Neural cell (in vitro differentiated cells): ENCODE data around the gene IL12RB2. TPM values are rescaled to one million over a fixed set of nuclear protein-coding genes. Genes with fewer than 3 reads are reported as not detected.

Experiments used
- H2AFZ ChIP-seq: fragments of 200-600, 300-800 bp; sonication (generic), shearing (Covaris generic); 2 replicates; pipeline ENCODE4 v1.6.0; 2014; ENCODE audit warnings: low read depth, mild to moderate bottlenecking, antibody characterized with exemption, low read length, moderate library complexity
- H3F3A ChIP-seq: fragments of 200-600 bp; shearing (Covaris generic); 2 replicates; pipeline ENCODE4 v1.6.1; 2016; ENCODE audit warnings: mild to moderate bottlenecking, moderate library complexity, mixed read lengths, antibody characterized with exemption, low read length; ENCODE audit not compliant: insufficient read depth, poor library complexity, severe bottlenecking
- H3K27ac ChIP-seq: fragments of 200-600, 300-800 bp; sonication (generic), shearing (Covaris generic); 2 replicates; pipeline ENCODE4 v1.5.1; 2014; ENCODE audit warnings: mild to moderate bottlenecking, low read length, moderate library complexity
- H3K27me3 ChIP-seq: fragments of 300-800, 200-600 bp; sonication (generic), shearing (Covaris generic); 2 replicates; pipeline ENCODE4 v1.6.0; 2014; ENCODE audit warnings: mild to moderate bottlenecking, low read depth, low read length, moderate library complexity; ENCODE audit not compliant: insufficient read depth
- H3K36me3 ChIP-seq: fragments of 300-800, 200-600 bp; sonication (generic), shearing (Covaris generic); 2 replicates; pipeline ENCODE4 v1.5.1; 2014; ENCODE audit warnings: mild to moderate bottlenecking, antibody characterized with exemption, low read length, moderate library complexity; ENCODE audit not compliant: insufficient read depth
- H3K4me2 ChIP-seq: fragments of 300-800, 200-600 bp; sonication (generic), shearing (Covaris generic); 2 replicates; pipeline ENCODE4 v1.6.0; 2014; ENCODE audit warnings: mild to moderate bottlenecking, low read length
- H3K4me3 ChIP-seq: fragments of 300-800, 200-600 bp; sonication (generic), shearing (Covaris generic); 2 replicates; pipeline ENCODE4 v1.5.1; 2014; ENCODE audit warnings: mild to moderate bottlenecking, low read length, moderate library complexity
- H3K79me2 ChIP-seq: fragments of 200-600 bp; shearing (Covaris generic); replicated peaks from 2 replicates; pipeline ENCODE4 v1.6.0; 2014; ENCODE audit warnings: mild to moderate bottlenecking, low read length, moderate library complexity; ENCODE audit not compliant: insufficient read depth
- H3K9ac ChIP-seq: fragments of 300-800, 200-600 bp; sonication (generic), shearing (Covaris generic); 2 replicates; pipeline ENCODE4 v1.6.1; 2016; ENCODE audit warnings: mild to moderate bottlenecking, low read length, mixed read lengths
- H3K9me2 ChIP-seq: fragments of 200-600 bp; shearing (Covaris generic); 2 replicates; pipeline ENCODE4 v1.6.1; 2016; ENCODE audit warnings: mild to moderate bottlenecking, low read length, mixed read lengths; ENCODE audit not compliant: insufficient read depth
- H3K9me3 ChIP-seq: fragments of 200-600, 300-800 bp; sonication (generic), shearing (Covaris generic); 2 replicates; pipeline ENCODE4 v1.6.1; 2016; ENCODE audit warnings: mild to moderate bottlenecking, mixed run types, low read length, moderate library complexity, mixed read lengths
- H4K20me1 ChIP-seq: fragments of 200-600 bp; shearing (Covaris generic); 2 replicates; pipeline ENCODE4 v1.6.1; 2016; ENCODE audit warnings: mild to moderate bottlenecking, mixed run types; ENCODE audit not compliant: insufficient read depth
- EP300 ChIP-seq: fragments of 450-650 bp; conservative IDR thresholded peaks from 2 replicates; pipeline ENCODE4 v1.6.1; 2014; ENCODE audit warnings: antibody characterized with exemption, mild to moderate bottlenecking, moderate library complexity; ENCODE audit not compliant: poor library complexity, severe bottlenecking
- EZH2 ChIP-seq: fragments of 200-600, 300-800 bp; shearing (Covaris generic), sonication (generic); IDR thresholded peaks from 2 replicates; pipeline ENCODE4 v1.6.1; 2014; ENCODE audit warnings: antibody characterized with exemption, low read length, borderline replicate concordance, mild to moderate bottlenecking; ENCODE audit not compliant: insufficient read depth, poor library complexity, severe bottlenecking
- MXI1 ChIP-seq: fragments of 450-650 bp; conservative IDR thresholded peaks from 2 replicates; pipeline ENCODE4 v1.6.1; 2014; ENCODE audit warnings: antibody characterized with exemption, mild to moderate bottlenecking; ENCODE audit not compliant: poor library complexity, severe bottlenecking
- POLR2AphosphoS5 ChIP-seq: IDR thresholded peaks from 2 replicates; pipeline ENCODE4 v1.6.1; 2012
- RAD21 ChIP-seq: fragments of 450-650 bp; conservative IDR thresholded peaks from 2 replicates; pipeline ENCODE4 v1.6.1; 2014; ENCODE audit warnings: antibody characterized with exemption, mild to moderate bottlenecking, moderate library complexity
- SMC3 ChIP-seq: fragments of 450-650 bp; conservative IDR thresholded peaks from 2 replicates; pipeline ENCODE4 v1.6.1; 2014; ENCODE audit warnings: antibody characterized with exemption, mild to moderate bottlenecking, moderate library complexity; ENCODE audit not compliant: poor library complexity
- TAF1 ChIP-seq: IDR thresholded peaks from 2 replicates; pipeline ENCODE4 v1.6.1; 2012; ENCODE audit warnings: low read depth
- polyA plus RNA-seq: library from polyadenylated mRNA; depleted of rRNA; stranded (reverse); fragments of >200 nt; gene quantifications from 2 replicates; pipeline ENCODE4 v1.2.3, GENCODE V29; 2014
- TF ChIP-seq, protein P1 (sequence below): fragments of 450-650 bp; IDR thresholded peaks from 2 replicates; pipeline ENCODE4 v1.5.1; 2014; ENCODE audit warnings: antibody characterized with exemption, mild to moderate bottlenecking, moderate library complexity; ENCODE audit not compliant: poor library complexity, severe bottlenecking
- TF ChIP-seq, protein P2 (sequence below): IDR thresholded peaks from 2 replicates; pipeline ENCODE4 v1.6.1; 2012; ENCODE audit warnings: borderline replicate concordance

Gene IL12RB2
- polyA plus RNA-seq, 1 donor from 2014 or later = not detected

DNA sequence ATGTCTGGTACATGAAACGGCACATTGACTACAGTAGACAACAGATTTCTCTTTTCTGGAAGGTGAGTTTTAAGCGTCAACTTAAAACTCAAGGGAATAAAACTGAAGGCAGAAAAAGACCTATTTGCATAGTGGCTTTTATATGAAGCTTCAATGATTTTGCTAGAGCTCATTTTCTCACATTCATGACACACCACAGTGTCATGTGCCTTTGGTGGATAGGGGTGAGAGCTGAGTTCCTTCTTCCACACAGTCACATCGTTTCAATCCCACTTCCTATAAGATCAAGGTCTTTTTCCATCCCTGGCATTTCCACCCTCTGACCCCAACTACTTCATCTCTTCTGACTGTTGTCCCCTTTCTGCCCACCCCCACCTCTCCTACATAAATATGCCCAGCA, 31.0 kb downstream of the IL12RB2 start:
- Histone ChIP-seq H3K9me3 (no peaks in the 10 kb centered on the region), H3K4me3 (no peak overlapping the region), H3K9me2 (no peaks in the 10 kb centered on the region), H3K9ac (no peak overlapping the region), H3K36me3 (no peaks in the 10 kb centered on the region), H3K27me3 (no peaks in the 10 kb centered on the region), H2AFZ (no peak overlapping the region), H3F3A (no peaks in the 10 kb centered on the region), H3K4me2 (no peak overlapping the region), H3K79me2 (no peaks in the 10 kb centered on the region), H3K27ac (no peak overlapping the region), H4K20me1 (no peaks in the 10 kb centered on the region)
- TF ChIP-seq EZH2 = no peak
- TF ChIP-seq TAF1 = no peak
- TF ChIP-seq EP300 = no peak
- TF ChIP-seq, protein P1, sequence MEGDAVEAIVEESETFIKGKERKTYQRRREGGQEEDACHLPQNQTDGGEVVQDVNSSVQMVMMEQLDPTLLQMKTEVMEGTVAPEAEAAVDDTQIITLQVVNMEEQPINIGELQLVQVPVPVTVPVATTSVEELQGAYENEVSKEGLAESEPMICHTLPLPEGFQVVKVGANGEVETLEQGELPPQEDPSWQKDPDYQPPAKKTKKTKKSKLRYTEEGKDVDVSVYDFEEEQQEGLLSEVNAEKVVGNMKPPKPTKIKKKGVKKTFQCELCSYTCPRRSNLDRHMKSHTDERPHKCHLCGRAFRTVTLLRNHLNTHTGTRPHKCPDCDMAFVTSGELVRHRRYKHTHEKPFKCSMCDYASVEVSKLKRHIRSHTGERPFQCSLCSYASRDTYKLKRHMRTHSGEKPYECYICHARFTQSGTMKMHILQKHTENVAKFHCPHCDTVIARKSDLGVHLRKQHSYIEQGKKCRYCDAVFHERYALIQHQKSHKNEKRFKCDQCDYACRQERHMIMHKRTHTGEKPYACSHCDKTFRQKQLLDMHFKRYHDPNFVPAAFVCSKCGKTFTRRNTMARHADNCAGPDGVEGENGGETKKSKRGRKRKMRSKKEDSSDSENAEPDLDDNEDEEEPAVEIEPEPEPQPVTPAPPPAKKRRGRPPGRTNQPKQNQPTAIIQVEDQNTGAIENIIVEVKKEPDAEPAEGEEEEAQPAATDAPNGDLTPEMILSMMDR = no peak
- no peak for TF ChIP-seq POLR2AphosphoS5
- no peak for TF ChIP-seq SMC3
- no peak for TF ChIP-seq RAD21
- no peak for TF ChIP-seq MXI1
- TF ChIP-seq, protein P2, sequence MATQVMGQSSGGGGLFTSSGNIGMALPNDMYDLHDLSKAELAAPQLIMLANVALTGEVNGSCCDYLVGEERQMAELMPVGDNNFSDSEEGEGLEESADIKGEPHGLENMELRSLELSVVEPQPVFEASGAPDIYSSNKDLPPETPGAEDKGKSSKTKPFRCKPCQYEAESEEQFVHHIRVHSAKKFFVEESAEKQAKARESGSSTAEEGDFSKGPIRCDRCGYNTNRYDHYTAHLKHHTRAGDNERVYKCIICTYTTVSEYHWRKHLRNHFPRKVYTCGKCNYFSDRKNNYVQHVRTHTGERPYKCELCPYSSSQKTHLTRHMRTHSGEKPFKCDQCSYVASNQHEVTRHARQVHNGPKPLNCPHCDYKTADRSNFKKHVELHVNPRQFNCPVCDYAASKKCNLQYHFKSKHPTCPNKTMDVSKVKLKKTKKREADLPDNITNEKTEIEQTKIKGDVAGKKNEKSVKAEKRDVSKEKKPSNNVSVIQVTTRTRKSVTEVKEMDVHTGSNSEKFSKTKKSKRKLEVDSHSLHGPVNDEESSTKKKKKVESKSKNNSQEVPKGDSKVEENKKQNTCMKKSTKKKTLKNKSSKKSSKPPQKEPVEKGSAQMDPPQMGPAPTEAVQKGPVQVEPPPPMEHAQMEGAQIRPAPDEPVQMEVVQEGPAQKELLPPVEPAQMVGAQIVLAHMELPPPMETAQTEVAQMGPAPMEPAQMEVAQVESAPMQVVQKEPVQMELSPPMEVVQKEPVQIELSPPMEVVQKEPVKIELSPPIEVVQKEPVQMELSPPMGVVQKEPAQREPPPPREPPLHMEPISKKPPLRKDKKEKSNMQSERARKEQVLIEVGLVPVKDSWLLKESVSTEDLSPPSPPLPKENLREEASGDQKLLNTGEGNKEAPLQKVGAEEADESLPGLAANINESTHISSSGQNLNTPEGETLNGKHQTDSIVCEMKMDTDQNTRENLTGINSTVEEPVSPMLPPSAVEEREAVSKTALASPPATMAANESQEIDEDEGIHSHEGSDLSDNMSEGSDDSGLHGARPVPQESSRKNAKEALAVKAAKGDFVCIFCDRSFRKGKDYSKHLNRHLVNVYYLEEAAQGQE = no peak

DNA sequence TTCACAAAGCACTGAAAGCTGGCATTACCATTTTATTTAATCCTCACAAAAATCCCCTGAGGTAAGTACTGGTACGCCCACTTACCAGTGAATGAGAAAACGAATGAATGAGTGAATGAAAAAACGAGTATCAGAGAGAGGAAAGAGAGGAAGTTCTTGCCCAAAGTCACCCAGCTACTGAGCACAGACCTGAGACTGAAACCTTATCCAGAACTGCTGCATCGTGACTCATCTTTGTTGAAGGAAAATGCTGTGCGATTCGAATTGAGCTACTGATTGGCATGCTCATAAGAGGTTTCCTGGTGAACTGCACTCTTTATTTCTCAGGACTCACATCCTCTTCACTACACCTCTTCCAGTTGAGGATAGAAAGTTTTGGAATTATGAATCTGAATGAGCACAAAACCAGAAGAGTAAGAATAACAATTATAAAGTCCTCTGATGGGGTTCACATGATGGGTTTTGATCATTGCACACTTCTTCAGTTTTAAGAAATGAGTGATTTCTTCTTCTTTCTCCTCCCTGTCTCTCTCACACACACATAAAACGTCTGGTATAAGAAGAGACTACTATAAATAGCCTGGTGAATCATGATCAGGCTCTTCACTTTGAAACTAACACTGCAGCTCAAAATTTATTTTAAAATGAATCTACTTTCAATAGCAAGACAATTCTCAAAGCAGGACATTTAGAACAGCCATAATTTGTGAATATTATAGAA, 32.1 kb downstream of the IL12RB2 start:
- no peak overlapping the region for H2AFZ ChIP-seq
- no peaks in the 10 kb centered on the region for H3K79me2 ChIP-seq
- H4K20me1 ChIP-seq = no peaks in the 10 kb centered on the region
- no peak overlapping the region for H3K9ac ChIP-seq
- H3K27ac ChIP-seq = no peak overlapping the region
- H3K4me2 ChIP-seq = no peak overlapping the region
- H3K9me3 ChIP-seq = no peaks in the 10 kb centered on the region
- H3K4me3 ChIP-seq = no peak overlapping the region
- H3K9me2 ChIP-seq = no peaks in the 10 kb centered on the region
- no peaks in the 10 kb centered on the region for H3K36me3 ChIP-seq
- H3K27me3 ChIP-seq = no peaks in the 10 kb centered on the region
- TF ChIP-seq EP300 (no peak), TAF1 (no peak), RAD21 (no peak), EZH2 (no peak), MXI1 (no peak), POLR2AphosphoS5 (no peak), SMC3 (no peak)
- TF ChIP-seq, protein P2 = no peak
- TF ChIP-seq, protein P1 = no peak
- no peaks in the 10 kb centered on the region for H3F3A ChIP-seq
